ENCODE data around the gene SOX1.

The SOX1 gene

DNA sequence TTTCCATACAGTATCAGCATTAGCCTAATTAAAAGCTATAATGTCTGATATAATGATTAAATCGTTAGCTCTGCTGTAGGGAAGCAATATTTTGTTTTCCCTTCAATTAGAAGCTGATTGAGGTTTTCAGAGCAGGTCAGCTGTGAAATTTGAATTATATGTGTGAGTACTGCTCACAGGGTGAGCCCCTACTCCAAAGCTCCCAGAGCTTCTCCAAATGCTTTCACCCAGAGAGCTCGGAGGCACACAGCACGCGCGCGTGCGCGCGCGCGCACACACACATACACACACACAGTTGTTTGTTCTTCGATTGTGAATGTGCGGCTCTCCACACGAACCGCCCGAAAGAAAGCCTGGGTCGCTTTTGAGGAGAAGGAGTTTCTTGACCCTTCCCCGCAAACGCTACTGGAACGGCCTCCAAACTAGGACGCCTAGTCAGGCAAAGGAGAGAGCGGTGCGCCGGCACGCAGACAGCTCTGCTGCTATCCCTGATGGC is 4.8 kb upstream of the SOX1 start:
- Mint-ChIP-seq H3K27ac (no peak overlapping the region), H3K9me3 (peaks cover 0 to 2% of the 10 kb centered on the region in 2 donors), H3K4me3 (no peak overlapping the region), H3K4me1 (ENCODE audit: low read depth in 2 of 2) (peaks cover 0 to 5% of the 10 kb centered on the region in 2 donors), H3K36me3 (ENCODE audit: insufficient read depth) (no peaks in the 10 kb centered on the region), H3K27me3 (peaks cover 57 to 87% of the 10 kb centered on the region in 2 donors)
- no peak for DNase-seq
- ATAC-seq (replicated peaks) = no peak

DNA sequence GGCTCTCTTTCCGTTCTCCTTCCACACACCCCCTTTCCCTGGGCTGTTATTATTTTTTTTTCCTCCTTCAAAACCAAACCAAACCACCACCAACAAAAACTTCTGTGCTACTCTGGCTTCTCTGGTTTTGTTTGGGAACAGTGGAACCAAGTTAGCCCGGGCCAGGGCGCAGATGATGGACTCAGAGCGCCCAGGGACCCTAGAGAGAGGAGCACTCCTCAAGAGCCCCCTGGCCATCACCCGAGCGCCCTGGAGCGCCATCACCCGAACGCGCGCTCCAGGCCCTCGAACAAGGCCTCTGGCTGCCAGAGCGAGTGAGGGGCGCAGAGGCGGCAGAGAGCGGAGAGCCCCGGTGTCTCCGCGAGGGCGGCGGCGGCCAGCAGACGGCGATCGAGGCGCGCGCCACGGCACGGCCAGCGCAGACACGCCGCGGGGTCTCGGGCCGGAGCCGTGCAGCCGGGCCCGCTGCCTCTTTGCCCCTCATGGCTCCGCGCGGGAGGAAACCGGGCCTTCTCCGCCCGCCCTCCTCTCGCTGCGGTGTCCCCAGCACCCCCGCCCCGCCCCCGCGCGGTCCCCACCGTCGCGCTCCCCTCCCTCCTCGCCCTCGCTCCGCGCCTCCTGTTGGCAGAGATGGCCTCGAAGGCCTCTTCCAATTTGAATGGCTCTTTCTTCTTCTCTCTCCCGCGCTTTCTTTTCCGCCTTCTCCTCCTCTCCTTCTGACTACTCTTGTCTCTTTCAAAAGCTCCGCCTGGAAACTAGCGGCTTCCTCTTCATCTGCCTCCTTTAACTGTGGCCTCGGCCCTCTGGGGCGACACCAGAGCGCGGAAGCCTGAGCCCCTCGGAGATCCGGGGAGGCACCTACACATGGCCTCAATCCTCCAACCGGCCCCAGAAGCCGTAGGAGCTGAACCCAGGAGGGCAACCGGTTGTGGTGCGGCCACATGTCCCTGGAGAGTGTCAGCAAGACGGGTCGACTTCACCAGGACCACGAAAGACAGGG is 4.1 kb upstream of the SOX1 start:
- Mint-ChIP-seq H3K27me3 (peaks cover 57 to 84% of the 10 kb centered on the region in 2 donors), H3K4me3 (no peak overlapping the region), H3K9me3 (peaks cover 0 to 2% of the 10 kb centered on the region in 2 donors), H3K36me3 (ENCODE audit: insufficient read depth) (no peaks in the 10 kb centered on the region), H3K4me1 (ENCODE audit: low read depth in 2 of 2) (peaks cover 0 to 5% of the 10 kb centered on the region in 2 donors), H3K27ac (no peak overlapping the region)
- DNase-seq (no peak), ATAC-seq (replicated peaks) (no peak)

DNA sequence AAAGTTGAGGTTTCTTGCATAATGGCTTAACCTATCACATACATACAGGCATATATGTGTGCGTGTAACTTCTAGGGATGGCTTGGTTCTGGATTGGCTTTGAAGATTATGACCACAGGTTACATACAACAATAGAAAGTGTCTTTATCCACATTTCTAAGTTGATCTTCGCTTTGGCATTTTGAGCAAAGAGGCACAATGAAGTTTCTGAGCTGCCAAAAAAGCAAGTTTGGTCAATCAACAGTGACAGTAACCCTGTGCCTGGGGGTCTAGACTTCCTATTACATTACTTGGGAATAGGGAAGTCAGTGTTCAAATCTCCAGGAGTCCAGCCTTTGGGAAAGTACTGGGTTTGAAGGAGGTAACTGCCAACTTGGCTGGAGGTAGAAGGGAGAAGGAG is 3.1 kb upstream of the SOX1 start:
- H3K4me1 Mint-ChIP-seq (ENCODE audit: low read depth in 2 of 2) = peaks cover 0 to 5% of the 10 kb centered on the region in 2 donors
- H3K27ac Mint-ChIP-seq = no peak overlapping the region
- no peak overlapping the region for H3K4me3 Mint-ChIP-seq
- H3K27me3 Mint-ChIP-seq = peaks cover 52 to 75% of the 10 kb centered on the region in 2 donors
- H3K36me3 Mint-ChIP-seq (ENCODE audit: insufficient read depth) = no peaks in the 10 kb centered on the region
- DNase-seq = no peak
- ATAC-seq (replicated peaks) = no peak
- H3K9me3 Mint-ChIP-seq = peaks cover 0 to 2% of the 10 kb centered on the region in 2 donors

DNA sequence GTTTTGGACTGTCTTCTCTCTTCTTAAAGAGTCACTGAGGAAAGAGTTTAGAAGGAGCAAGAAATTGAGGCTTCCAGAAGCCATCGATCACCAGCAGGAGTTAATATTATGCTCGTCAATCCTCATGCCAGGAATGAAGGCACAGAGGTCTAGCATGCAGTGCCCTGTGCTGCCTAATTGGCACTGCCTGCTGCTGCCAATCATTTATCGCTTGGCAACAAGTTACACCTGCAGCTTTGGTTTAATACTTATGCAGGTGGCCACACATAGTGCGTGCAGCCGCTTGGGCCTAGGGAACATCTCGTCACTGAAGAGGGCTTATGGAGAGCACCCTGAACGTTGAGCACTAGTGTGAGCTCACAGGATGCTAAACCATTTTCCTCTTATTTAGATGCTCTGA is 2.7 kb upstream of the SOX1 start:
- Mint-ChIP-seq H3K4me1 (ENCODE audit: low read depth in 2 of 2) (peaks cover 0 to 5% of the 10 kb centered on the region in 2 donors), H3K27ac (no peak overlapping the region), H3K4me3 (no peak overlapping the region), H3K9me3 (peaks cover 0 to 2% of the 10 kb centered on the region in 2 donors), H3K36me3 (ENCODE audit: insufficient read depth) (no peaks in the 10 kb centered on the region), H3K27me3 (peaks cover 52 to 75% of the 10 kb centered on the region in 2 donors)
- ATAC-seq (replicated peaks) (no peak), DNase-seq (no peak)

DNA sequence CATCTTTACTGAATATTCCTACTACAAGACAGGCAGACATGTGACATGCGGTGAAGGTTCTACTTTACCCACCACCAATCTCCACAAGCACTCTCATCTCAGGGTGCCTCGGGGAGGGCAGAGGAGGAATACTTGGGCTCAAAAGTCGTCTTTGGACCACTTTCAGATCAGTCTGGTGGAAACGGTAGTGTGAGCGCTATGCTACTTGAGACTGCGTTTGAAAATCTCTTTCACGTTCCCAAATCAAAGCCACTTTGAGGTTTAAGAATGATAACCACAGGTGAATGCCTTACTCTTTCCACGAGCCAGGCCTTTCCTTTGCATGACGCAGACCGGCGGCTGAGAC is 1.5 kb upstream of the SOX1 start:
- H3K27ac Mint-ChIP-seq = no peak overlapping the region
- ATAC-seq (replicated peaks) (no peak), DNase-seq (no peak)
- peaks cover 0 to 2% of the 10 kb centered on the region in 2 donors for H3K9me3 Mint-ChIP-seq
- peak overlapping the region in 1 of 2 donors; percentile 8 for H3K4me3 Mint-ChIP-seq
- peaks cover 0 to 3% of the 10 kb centered on the region in 2 donors for H3K4me1 Mint-ChIP-seq (ENCODE audit: low read depth in 2 of 2)
- peaks cover 52 to 74% of the 10 kb centered on the region in 2 donors for H3K27me3 Mint-ChIP-seq
- no peaks in the 10 kb centered on the region for H3K36me3 Mint-ChIP-seq (ENCODE audit: insufficient read depth)

DNA sequence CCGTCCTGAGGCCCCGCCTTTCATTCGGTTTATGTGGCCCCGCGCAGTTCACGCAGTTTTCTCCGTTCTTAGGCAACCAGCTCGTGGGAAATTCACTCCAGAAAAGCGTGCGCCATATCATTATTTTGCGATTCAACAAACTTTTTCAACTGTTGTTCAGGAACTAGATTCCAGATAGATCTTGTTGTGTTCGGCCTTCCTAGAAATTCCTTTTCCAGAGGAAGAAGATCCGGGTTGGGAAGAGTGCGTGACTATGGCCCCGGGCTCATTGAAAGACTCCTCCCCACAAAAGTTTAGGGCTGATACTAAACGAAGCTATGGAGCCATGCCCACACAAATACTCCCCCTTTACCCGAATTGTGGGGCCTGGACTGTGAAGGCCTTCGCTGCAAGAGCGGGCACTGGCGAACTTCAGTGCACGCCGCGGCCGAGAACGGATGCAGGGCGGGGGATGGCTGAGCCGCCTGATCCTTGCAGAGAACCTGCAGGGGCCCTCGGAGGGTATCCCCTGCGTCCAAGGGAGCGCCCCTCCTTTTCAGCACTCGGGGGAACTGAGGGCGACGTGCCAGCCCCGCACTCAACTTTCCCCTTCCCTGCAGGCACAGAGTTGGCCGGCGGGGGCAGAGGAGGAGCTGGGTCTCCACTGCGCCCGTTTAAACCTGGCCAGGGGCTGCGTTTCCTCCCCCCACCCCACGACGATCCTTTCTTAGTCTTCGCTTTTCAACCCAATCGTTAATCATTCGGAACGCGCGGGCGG is 904 bp upstream of the SOX1 start:
- H3K9me3 Mint-ChIP-seq = peaks cover 0 to 2% of the 10 kb centered on the region in 2 donors
- no peak overlapping the region for H3K27ac Mint-ChIP-seq
- no peaks in the 10 kb centered on the region for H3K36me3 Mint-ChIP-seq (ENCODE audit: insufficient read depth)
- ATAC-seq (replicated peaks) (no peak), DNase-seq (no peak)
- peaks cover 0 to 3% of the 10 kb centered on the region in 2 donors for H3K4me1 Mint-ChIP-seq (ENCODE audit: low read depth in 2 of 2)
- H3K27me3 Mint-ChIP-seq = peaks cover 54 to 74% of the 10 kb centered on the region in 2 donors
- H3K4me3 Mint-ChIP-seq = peak overlapping the region; percentile 4 to 46

DNA sequence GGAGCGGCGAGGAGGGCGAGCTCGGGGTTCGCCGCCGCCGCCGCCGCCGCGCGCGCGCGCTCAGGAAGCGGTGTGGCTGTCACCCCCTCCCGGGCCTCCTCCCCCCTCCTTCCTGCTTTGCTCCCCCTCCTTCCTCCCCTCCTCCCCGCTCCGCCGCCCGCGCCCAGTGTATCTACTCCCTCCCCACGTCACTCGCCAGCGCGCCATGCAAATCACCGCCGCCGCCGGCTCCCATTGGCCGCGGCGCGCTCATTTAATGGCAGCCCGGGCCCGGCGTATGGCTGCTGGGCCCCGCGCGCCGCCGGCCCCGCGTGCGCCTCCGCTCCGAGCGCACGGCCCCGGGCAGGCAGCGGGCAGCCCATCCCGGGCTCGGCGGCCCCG is 335 bp upstream of the SOX1 start:
- no peak overlapping the region for H3K27ac Mint-ChIP-seq
- peaks cover 52 to 74% of the 10 kb centered on the region in 2 donors for H3K27me3 Mint-ChIP-seq
- peaks cover 0 to 2% of the 10 kb centered on the region in 2 donors for H3K9me3 Mint-ChIP-seq
- peak overlapping the region; percentile 4 to 46 for H3K4me3 Mint-ChIP-seq
- H3K36me3 Mint-ChIP-seq (ENCODE audit: insufficient read depth) = no peaks in the 10 kb centered on the region
- peaks cover 0 to 3% of the 10 kb centered on the region in 2 donors for H3K4me1 Mint-ChIP-seq (ENCODE audit: low read depth in 2 of 2)
- ATAC-seq (replicated peaks) = peak; percentile 35
- peak in 2 of 3 experiments; percentile 7 for DNase-seq

DNA sequence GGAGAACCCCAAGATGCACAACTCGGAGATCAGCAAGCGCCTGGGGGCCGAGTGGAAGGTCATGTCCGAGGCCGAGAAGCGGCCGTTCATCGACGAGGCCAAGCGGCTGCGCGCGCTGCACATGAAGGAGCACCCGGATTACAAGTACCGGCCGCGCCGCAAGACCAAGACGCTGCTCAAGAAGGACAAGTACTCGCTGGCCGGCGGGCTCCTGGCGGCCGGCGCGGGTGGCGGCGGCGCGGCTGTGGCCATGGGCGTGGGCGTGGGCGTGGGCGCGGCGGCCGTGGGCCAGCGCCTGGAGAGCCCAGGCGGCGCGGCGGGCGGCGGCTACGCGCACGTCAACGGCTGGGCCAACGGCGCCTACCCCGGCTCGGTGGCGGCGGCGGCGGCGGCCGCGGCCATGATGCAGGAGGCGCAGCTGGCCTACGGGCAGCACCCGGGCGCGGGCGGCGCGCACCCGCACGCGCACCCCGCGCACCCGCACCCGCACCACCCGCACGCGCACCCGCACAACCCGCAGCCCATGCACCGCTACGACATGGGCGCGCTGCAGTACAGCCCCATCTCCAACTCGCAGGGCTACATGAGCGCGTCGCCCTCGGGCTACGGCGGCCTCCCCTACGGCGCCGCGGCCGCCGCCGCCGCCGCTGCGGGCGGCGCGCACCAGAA is 1.1 kb downstream of the SOX1 start:
- no peak for ATAC-seq (replicated peaks)
- DNase-seq = no peak
- peaks cover 45 to 66% of the 10 kb centered on the region in 2 donors for H3K27me3 Mint-ChIP-seq
- H3K4me3 Mint-ChIP-seq = no peak overlapping the region
- H3K9me3 Mint-ChIP-seq = peaks cover 0 to 2% of the 10 kb centered on the region in 2 donors
- H3K4me1 Mint-ChIP-seq (ENCODE audit: low read depth in 2 of 2) = peaks cover 0 to 3% of the 10 kb centered on the region in 2 donors
- H3K27ac Mint-ChIP-seq = no peak overlapping the region
- H3K36me3 Mint-ChIP-seq (ENCODE audit: insufficient read depth) = no peaks in the 10 kb centered on the region

DNA sequence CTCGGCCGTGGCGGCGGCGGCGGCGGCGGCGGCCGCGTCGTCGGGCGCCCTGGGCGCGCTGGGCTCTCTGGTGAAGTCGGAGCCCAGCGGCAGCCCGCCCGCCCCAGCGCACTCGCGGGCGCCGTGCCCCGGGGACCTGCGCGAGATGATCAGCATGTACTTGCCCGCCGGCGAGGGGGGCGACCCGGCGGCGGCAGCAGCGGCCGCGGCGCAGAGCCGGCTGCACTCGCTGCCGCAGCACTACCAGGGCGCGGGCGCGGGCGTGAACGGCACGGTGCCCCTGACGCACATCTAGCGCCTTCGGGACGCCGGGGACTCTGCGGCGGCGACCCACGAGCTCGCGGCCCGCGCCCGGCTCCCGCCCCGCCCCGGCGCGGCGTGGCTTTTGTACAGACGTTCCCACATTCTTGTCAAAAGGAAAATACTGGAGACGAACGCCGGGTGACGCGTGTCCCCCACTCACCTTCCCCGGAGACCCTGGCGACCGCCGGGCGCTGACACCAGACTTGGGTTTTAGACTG is 1.7 kb downstream of the SOX1 start:
- H3K4me3 Mint-ChIP-seq = no peak overlapping the region
- DNase-seq = no peak
- H3K27me3 Mint-ChIP-seq = peaks cover 40 to 65% of the 10 kb centered on the region in 2 donors

DNA sequence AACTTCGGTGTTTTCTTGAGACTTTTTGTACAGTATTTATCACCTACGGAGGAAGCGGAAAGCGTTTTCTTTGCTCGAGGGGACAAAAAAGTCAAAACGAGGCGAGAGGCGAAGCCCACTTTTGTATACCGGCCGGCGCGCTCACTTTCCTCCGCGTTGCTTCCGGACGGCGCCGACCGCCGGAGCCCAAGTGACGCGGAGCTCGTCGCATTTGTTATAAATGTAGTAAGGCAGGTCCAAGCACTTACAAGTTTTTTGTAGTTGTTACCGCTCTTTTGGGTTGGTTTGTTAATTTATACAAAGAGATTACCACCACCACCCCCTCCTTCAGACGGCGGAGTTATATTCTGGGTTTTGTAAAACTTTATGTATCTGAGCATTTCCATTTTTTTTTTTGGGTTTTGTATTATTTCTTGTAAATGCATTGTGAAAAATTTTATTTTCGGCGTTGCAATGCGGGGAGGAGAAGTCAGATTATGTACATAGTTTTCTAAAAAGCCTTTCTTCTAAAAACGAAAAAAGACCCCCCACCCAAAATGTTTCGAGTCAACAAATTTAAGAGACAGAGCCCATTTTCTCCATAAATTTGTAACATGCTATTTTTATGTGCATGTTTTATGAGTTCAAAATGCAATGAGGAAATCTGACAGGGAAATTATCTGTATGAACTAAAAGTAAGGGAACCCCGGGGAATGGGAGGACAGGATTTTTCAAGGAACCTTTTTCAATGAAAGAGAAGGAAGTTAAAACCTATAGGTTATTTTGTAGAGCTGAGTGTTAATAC is 2.3 kb downstream of the SOX1 start:
- H3K27me3 Mint-ChIP-seq = peaks cover 40 to 65% of the 10 kb centered on the region in 2 donors
- peak overlapping the region in 1 of 2 donors; percentile 10 for H3K27ac Mint-ChIP-seq
- no peaks in the 10 kb centered on the region for H3K4me1 Mint-ChIP-seq (ENCODE audit: low read depth in 2 of 2)
- H3K36me3 Mint-ChIP-seq (ENCODE audit: insufficient read depth) = peaks cover under 1% of the 10 kb centered on the region
- ATAC-seq (replicated peaks) = no peak
- DNase-seq = no peak
- no peaks in the 10 kb centered on the region for H3K9me3 Mint-ChIP-seq
- no peak overlapping the region for H3K4me3 Mint-ChIP-seq

More for the DNA sequence above, 1.7 kb downstream of the SOX1 start:
- H3K9me3 Mint-ChIP-seq = no peaks in the 10 kb centered on the region
- no peak for ATAC-seq (replicated peaks)
- H3K36me3 Mint-ChIP-seq (ENCODE audit: insufficient read depth) = no peaks in the 10 kb centered on the region
- peak overlapping the region in 1 of 2 donors; percentile 10 for H3K27ac Mint-ChIP-seq
- no peaks in the 10 kb centered on the region for H3K4me1 Mint-ChIP-seq (ENCODE audit: low read depth in 2 of 2)

DNA sequence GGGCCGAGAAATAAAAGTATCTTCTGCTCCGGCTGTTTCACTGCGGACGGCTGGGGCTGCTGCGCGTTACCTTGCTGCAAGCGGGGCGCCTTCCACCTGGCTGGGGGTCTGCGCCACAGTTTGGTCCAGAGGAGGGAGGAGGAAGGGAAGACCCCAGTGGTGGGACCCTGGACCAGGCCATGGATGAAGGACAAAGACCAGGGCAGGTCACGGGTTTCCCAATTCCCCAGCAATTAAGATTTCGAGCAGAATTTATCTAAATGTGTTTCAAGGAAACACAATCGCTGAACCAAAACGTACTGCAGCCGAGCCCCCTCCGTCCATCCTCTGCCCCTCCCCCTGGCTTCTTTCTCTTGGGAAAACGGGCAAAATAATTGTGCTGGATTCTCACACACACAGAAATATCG is 2.9 kb downstream of the SOX1 start:
- no peak overlapping the region for H3K27ac Mint-ChIP-seq
- no peaks in the 10 kb centered on the region for H3K4me1 Mint-ChIP-seq (ENCODE audit: low read depth in 2 of 2)
- H3K27me3 Mint-ChIP-seq = peaks cover 45 to 65% of the 10 kb centered on the region in 2 donors
- no peak for ATAC-seq (replicated peaks)
- no peak overlapping the region for H3K4me3 Mint-ChIP-seq
- peaks cover 3% of the 10 kb centered on the region for H3K36me3 Mint-ChIP-seq (ENCODE audit: insufficient read depth)
- no peaks in the 10 kb centered on the region for H3K9me3 Mint-ChIP-seq
- no peak for DNase-seq

DNA sequence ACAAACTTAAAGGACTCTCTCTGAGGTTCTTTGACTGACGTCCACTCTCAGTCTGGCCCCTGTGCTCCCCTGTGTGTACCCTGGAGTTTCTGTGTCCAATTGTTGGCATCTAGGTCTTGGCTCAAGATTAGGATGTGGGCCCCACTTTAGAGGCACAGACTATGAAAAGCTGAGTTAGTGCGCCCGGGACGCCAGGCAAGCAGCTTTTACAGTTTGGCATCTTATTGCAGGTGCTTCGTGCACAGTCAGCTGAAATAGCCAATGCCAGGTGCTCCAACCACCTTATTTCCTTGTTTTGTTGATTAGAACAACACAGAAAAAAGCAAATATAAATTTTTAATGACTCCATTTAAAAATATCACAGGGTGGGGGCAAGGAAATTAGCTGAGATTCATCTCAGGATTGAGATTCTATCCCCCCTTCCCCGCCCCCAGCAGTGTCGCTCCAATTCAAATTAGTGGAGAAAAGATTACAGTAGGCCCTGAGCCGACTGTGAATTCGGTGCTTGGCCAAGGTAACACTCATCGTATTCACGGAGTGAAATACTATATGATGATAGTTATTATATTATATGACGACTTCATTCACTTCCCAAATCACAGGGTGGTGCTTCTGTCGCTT is 4.3 kb downstream of the SOX1 start:
- no peak for ATAC-seq (replicated peaks)
- Mint-ChIP-seq H3K36me3 (ENCODE audit: insufficient read depth) (peaks cover 3% of the 10 kb centered on the region), H3K27ac (no peak overlapping the region), H3K4me3 (no peak overlapping the region), H3K4me1 (ENCODE audit: low read depth in 2 of 2) (no peaks in the 10 kb centered on the region), H3K27me3 (peaks cover 58 to 65% of the 10 kb centered on the region in 2 donors), H3K9me3 (no peaks in the 10 kb centered on the region)
- DNase-seq = no peak
